Ascending aorta (tissue), 2 donors: ENCODE data around the gene GLB1L3. TPM values are rescaled to one million over a fixed set of nuclear protein-coding genes. Genes with fewer than 3 reads are reported as not detected.

Experiments
- DNase-seq, 2 donors: peaks; one replicate each; pipeline ENCODE4 v3.0.0-alpha.2; 2019; ENCODE audit warnings: low spot score in 2 of 2
- H3K27ac ChIP-seq, 2 donors: fragments of 200-600 bp; sonication (generic); one replicate each; pipeline ENCODE4 v1.5.1; 2016 to 2017; ENCODE audit warnings: mild to moderate bottlenecking in 1 of 2
- H3K27me3 ChIP-seq: fragments of 200-600 bp; sonication (generic); one replicate; pipeline ENCODE4 v1.5.1; 2017
- H3K36me3 ChIP-seq, 2 donors: fragments of 200-600 bp; sonication (generic); one replicate each; pipeline ENCODE4 v1.5.1; 2016
- H3K4me1 ChIP-seq, 2 donors: fragments of 200-600 bp; sonication (generic); one replicate each; pipeline ENCODE4 v1.5.1; 2016 to 2017; ENCODE audit warnings: mild to moderate bottlenecking in 1 of 2
- H3K4me3 ChIP-seq, 2 donors: fragments of 200-600 bp; sonication (generic); one replicate each; pipeline ENCODE4 v1.5.1; 2016 to 2017; ENCODE audit warnings: mild to moderate bottlenecking in 1 of 2
- H3K9me3 ChIP-seq, 2 donors: fragments of 200-600 bp; sonication (generic); one replicate each; pipeline ENCODE4 v1.5.1; 2016
- intact Hi-C: fragments of 100-400 bp; cut with DNase I; formaldehyde crosslinking; loops from one replicate; pipeline ENCODE4 v1.15.1; 2023
- total RNA-seq: library from RNA; depleted of rRNA; stranded (reverse); fragments of >200 nt; gene quantifications from one replicate; pipeline ENCODE4 v1.1.0, GENCODE V29; 2016
- TF ChIP-seq, protein P1 (sequence below), 3 experiments: fragments of 200-600 bp in 2 of 3; fragments of 450-650 bp in 1 of 3; sonication (generic) in 2 of 3; IDR thresholded peaks; one replicate each; pipeline ENCODE4 v1.5.1; 2016 to 2019; ENCODE audit warnings: antibody characterized with exemption in 3 of 3, mild to moderate bottlenecking in 1 of 3, moderate library complexity in 1 of 3

The GLB1L3 gene
- total RNA-seq, 1 donor from 2014 or later: not detected

DNA sequence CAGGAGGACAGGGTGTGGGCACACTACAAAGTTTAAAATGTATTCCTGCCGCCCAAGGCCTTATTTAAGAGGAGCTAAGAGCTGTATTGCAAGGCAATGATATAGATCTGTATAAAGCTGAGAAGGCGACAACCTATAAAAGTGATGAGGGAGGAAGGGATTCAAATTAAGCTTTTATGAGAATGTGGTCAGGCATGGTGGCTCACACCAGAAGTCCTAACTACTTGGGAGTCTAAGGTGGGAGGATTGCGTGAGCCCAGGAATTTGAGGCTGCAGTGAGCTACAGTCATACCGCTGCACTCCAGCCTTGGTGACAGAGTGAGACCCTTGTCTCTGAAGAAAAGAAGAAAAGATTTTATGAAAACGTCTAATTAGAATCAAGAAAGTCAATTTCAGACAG, 9.7 kb upstream of the GLB1L3 start:
- no peak overlapping the region for H3K27ac ChIP-seq
- no peak for DNase-seq

DNA sequence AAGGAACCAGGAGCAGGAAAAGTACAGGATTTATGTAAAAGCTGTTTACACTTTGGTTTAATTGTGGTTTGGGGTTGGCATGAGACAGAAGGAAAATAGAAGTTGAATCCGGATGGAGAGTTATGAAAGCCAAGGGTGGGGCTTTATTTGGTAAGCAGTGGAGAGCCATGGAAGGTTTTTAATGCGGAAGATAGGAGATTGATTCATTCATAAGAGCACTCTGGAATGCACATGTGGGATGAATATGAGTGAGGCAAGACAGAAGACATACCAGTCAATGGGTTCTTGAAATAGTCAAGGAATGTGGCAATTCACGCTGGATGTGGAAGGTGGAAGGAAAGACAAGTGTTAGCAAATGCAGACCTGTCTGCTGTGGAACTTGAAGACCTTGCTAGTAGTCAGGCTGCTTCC, 9.3 kb upstream of the GLB1L3 start:
- H3K4me3 ChIP-seq: no peak overlapping the region
- no peaks in the 10 kb centered on the region for H3K9me3 ChIP-seq
- DNase-seq: no peak
- no peaks in the 10 kb centered on the region for H3K4me1 ChIP-seq
- TF ChIP-seq, protein P1, sequence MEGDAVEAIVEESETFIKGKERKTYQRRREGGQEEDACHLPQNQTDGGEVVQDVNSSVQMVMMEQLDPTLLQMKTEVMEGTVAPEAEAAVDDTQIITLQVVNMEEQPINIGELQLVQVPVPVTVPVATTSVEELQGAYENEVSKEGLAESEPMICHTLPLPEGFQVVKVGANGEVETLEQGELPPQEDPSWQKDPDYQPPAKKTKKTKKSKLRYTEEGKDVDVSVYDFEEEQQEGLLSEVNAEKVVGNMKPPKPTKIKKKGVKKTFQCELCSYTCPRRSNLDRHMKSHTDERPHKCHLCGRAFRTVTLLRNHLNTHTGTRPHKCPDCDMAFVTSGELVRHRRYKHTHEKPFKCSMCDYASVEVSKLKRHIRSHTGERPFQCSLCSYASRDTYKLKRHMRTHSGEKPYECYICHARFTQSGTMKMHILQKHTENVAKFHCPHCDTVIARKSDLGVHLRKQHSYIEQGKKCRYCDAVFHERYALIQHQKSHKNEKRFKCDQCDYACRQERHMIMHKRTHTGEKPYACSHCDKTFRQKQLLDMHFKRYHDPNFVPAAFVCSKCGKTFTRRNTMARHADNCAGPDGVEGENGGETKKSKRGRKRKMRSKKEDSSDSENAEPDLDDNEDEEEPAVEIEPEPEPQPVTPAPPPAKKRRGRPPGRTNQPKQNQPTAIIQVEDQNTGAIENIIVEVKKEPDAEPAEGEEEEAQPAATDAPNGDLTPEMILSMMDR (IDR thresholded peaks at IDR 0.05): no peak
- H3K27me3 ChIP-seq: no peaks in the 10 kb centered on the region
- H3K36me3 ChIP-seq: peaks cover 15 to 26% of the 10 kb centered on the region in 2 donors
- intact Hi-C loops: no loop called here
- no peak overlapping the region for H3K27ac ChIP-seq

More for the DNA sequence above, 9.7 kb upstream of the GLB1L3 start:
- TF ChIP-seq, protein P1 (IDR thresholded peaks at IDR 0.05): no peak
- no peak overlapping the region for H3K4me3 ChIP-seq
- H3K36me3 ChIP-seq: peaks cover 19 to 30% of the 10 kb centered on the region in 2 donors
- no peaks in the 10 kb centered on the region for H3K4me1 ChIP-seq
- H3K9me3 ChIP-seq: no peaks in the 10 kb centered on the region
- intact Hi-C loops: no loop called here
- H3K27me3 ChIP-seq: no peaks in the 10 kb centered on the region

DNA sequence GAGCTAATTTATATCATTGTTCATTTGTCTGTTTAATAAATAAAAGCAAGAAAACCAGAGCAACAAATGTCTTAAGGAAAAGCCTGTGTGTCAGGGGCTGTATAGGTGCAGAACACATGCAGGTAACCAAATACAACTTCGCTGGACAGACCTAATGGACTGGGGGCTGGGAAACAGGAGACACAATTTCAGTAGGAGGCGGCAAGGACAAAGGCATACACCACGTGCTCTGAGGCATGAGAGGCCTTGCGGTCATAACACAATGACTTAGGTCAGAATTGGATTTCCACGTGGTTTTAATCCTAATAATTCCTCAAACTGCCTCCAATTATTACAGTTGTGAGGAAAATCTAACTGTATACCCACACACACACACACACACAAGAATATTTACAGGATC, 8.7 kb upstream of the GLB1L3 start:
- TF ChIP-seq, protein P1 (IDR thresholded peaks at IDR 0.05): no peak
- H3K27ac ChIP-seq: no peak overlapping the region
- DNase-seq: no peak
- no peaks in the 10 kb centered on the region for H3K4me1 ChIP-seq
- no peak overlapping the region for H3K4me3 ChIP-seq
- no peaks in the 10 kb centered on the region for H3K27me3 ChIP-seq
- intact Hi-C loops: no loop called here
- H3K9me3 ChIP-seq: no peaks in the 10 kb centered on the region
- peaks cover 9 to 20% of the 10 kb centered on the region in 2 donors for H3K36me3 ChIP-seq

DNA sequence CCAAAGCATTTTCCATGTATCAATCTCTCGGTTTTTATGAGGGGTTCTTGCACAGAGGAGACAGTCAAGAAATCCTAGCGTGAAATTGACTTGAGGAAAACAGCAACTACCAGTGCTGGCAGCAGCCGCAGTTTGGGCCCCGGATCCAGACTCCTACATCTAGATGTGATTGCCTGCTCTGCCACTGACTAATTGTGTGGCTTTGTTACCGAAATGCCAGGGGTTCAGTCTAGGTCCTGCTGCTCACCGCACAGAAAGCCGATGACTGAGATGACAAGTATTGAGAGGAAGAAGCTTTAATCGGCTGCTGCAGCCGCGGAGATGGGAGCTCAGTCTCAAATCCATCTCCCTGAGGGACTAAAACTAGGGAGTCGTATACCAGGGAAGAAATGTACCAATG, 8.2 kb upstream of the GLB1L3 start:
- H3K27ac ChIP-seq: no peak overlapping the region
- intact Hi-C loops: no loop called here
- TF ChIP-seq, protein P1 (IDR thresholded peaks at IDR 0.05): no peak

DNA sequence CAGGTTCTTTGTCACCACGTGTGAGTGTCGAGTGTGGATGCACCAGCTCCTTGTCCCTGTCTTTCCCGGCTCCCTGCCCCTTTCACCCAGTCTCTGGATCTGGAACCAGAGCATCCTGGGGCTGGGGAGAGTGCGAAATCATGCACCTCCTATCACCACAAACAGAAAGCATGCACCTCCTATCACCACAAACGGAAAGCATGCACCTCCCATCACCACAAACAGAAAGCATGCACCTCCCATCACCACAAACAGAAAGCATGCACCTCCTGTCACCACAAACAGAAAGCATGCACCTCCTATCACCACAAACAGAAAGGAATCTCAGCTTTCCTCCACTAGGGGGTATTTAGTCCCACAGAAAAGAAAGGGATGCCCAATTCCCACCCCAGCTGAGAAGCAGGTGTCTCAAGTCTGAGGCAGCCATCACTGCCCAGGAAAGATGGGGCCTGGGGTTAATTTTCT, 5.9 kb upstream of the GLB1L3 start:
- TF ChIP-seq, protein P1 (IDR thresholded peaks at IDR 0.05): no peak
- Histone ChIP-seq H3K27me3 (peaks cover 10% of the 10 kb centered on the region), H3K4me1 (no peaks in the 10 kb centered on the region), H3K27ac (no peak overlapping the region), H3K36me3 (no peaks in the 10 kb centered on the region), H3K9me3 (no peaks in the 10 kb centered on the region), H3K4me3 (no peak overlapping the region)
- DNase-seq: no peak
- intact Hi-C loops: no loop called here

More for the DNA sequence above, 8.2 kb upstream of the GLB1L3 start:
- no peaks in the 10 kb centered on the region for H3K9me3 ChIP-seq
- no peak for DNase-seq
- no peaks in the 10 kb centered on the region for H3K4me1 ChIP-seq
- peaks cover 4 to 15% of the 10 kb centered on the region in 2 donors for H3K36me3 ChIP-seq
- H3K27me3 ChIP-seq: no peaks in the 10 kb centered on the region
- no peak overlapping the region for H3K4me3 ChIP-seq

DNA sequence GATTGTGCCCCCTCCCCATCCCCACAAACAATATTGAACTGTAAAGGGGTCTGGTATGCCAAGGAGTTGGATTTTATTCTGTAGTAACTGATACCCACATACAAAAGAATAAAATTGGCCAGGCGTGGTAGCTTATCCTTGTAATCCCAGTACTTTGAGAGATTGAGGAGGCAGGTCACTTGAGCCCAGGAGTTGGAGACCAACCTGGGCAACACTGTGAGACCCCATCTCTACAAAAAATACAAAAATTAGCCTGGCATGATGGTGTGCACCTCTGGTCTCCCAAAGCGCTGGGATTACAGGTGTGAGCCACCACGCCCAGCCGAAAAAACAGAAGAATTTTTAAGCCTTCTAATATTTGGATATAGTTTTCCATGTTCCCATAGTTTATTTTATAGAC, 4.2 kb upstream of the GLB1L3 start:
- peaks cover 0 to 9% of the 10 kb centered on the region in 2 donors for H3K4me1 ChIP-seq
- intact Hi-C loops: no loop called here
- no peak overlapping the region for H3K4me3 ChIP-seq
- H3K27me3 ChIP-seq: peaks cover 14% of the 10 kb centered on the region
- peak in 1 of 2 donors; percentile 2 for DNase-seq
- TF ChIP-seq, protein P1 (IDR thresholded peaks at IDR 0.05): no peak
- H3K27ac ChIP-seq: no peak overlapping the region
- no peaks in the 10 kb centered on the region for H3K9me3 ChIP-seq
- no peaks in the 10 kb centered on the region for H3K36me3 ChIP-seq
